NCI-H1105 (cell line): ENCODE data around the gene IL12RB1.

ENCODE experiments used
- DNase-seq: peaks from one replicate; lab custom pipeline; 2025; lab: John Stamatoyannopoulos, UW

IL12RB1 gene

GRCh38 chr19:18086590-18087138, at the start of gene IL12RB1:
Gene IL12RB1 (minus strand): TSS chr19:18086934. CDS start chr19:18086823, 111 bp downstream.
- no peak for DNase-seq

GRCh38 chr19:18135712-18136584, 49.2 kb upstream of the IL12RB1 start:
- no peak for DNase-seq

- DNase-seq, result no peak
These were observed 45.3 kb upstream of the IL12RB1 start for GRCh38 chr19:18131841-18132596.

- DNase-seq, result no peak
These were observed 43.9 kb upstream of the IL12RB1 start for GRCh38 chr19:18130523-18131242.

- DNase-seq, result no peak
These were observed 42.1 kb upstream of the IL12RB1 start for GRCh38 chr19:18128805-18129204.

- DNase-seq, result no peak
These were observed 41.3 kb upstream of the IL12RB1 start for GRCh38 chr19:18128044-18128443.

- DNase-seq, result no peak
These were observed 39.4 kb upstream of the IL12RB1 start for GRCh38 chr19:18126097-18126496.

GRCh38 chr19:18123819-18124218, 37.1 kb upstream of the IL12RB1 start:
- no peak for DNase-seq

GRCh38 chr19:18122860-18123795, 36.4 kb upstream of the IL12RB1 start:
- DNase-seq, result no peak

- DNase-seq, result no peak
These were observed 35.7 kb upstream of the IL12RB1 start for GRCh38 chr19:18122424-18122823.

GRCh38 chr19:18121166-18121565, 34.4 kb upstream of the IL12RB1 start:
- DNase-seq, result no peak

GRCh38 chr19:18120127-18120526, 33.4 kb upstream of the IL12RB1 start:
- no peak for DNase-seq

GRCh38 chr19:18119717-18120105, 33.0 kb upstream of the IL12RB1 start:
- no peak for DNase-seq

- no peak for DNase-seq
These were observed 32.4 kb upstream of the IL12RB1 start for GRCh38 chr19:18119013-18119716.

GRCh38 chr19:18118420-18119012, 31.8 kb upstream of the IL12RB1 start:
- DNase-seq, result no peak

GRCh38 chr19:18117692-18118378, 31.1 kb upstream of the IL12RB1 start:
- peak; percentile 92 for DNase-seq

- DNase-seq, result no peak
These were observed 30.6 kb upstream of the IL12RB1 start for GRCh38 chr19:18117364-18117691.

GRCh38 chr19:18114483-18114882, 27.7 kb upstream of the IL12RB1 start:
- DNase-seq, result no peak

- DNase-seq, result no peak
These were observed 27.1 kb upstream of the IL12RB1 start for GRCh38 chr19:18113827-18114226.
